ENCODE results near the gene NAT10.

The NAT10 gene

DNA sequence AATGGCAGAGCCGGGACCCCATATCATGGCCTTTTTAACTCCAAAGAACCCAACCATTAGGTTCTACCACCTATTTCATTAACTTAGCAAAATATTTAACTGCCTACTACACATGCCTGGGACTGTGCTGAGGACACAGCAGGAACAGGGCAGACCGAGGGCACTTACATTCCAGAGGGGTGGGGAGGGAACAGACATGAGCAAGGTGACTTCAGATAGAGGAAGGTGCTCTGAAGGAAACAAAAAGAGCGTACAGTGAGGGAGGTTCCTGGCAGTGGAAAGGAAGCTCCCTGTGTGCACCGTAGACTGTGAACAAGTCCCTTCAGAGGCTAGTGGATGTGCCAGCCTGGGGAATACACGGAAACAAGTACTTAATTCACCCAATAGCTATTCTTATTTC lies 82.8 kb downstream of the NAT10 start:
- no peak overlapping the region for H3K27ac ChIP-seq (ENCODE audit: low read depth, low read length)
- H3K9ac ChIP-seq (ENCODE audit: low read length): no peak overlapping the region
- H3K4me2 ChIP-seq (ENCODE audit: low read depth, low read length, poor library complexity, severe bottlenecking): no peak overlapping the region
- no peaks in the 10 kb centered on the region for H3K27me3 ChIP-seq (ENCODE audit: low read length)
- no peaks in the 10 kb centered on the region for H3K9me3 ChIP-seq (ENCODE audit: insufficient read depth, low read length)
- H3K36me3 ChIP-seq (ENCODE audit: low read length): no peaks in the 10 kb centered on the region
- no peak overlapping the region for H3K4me3 ChIP-seq (ENCODE audit: insufficient read depth, low read length, poor library complexity, severe bottlenecking)
- no peaks in the 10 kb centered on the region for H3F3A ChIP-seq (ENCODE audit: insufficient read depth)
- H4K20me1 ChIP-seq (ENCODE audit: low read depth, low read length): no peaks in the 10 kb centered on the region
- H3K79me2 ChIP-seq (ENCODE audit: insufficient read depth, low read length): no peaks in the 10 kb centered on the region
- TF ChIP-seq EZH2phosphoT487 (conservative IDR thresholded peaks at IDR 0.05; ENCODE audit: low read length): no peak
- TF ChIP-seq, protein P1, sequence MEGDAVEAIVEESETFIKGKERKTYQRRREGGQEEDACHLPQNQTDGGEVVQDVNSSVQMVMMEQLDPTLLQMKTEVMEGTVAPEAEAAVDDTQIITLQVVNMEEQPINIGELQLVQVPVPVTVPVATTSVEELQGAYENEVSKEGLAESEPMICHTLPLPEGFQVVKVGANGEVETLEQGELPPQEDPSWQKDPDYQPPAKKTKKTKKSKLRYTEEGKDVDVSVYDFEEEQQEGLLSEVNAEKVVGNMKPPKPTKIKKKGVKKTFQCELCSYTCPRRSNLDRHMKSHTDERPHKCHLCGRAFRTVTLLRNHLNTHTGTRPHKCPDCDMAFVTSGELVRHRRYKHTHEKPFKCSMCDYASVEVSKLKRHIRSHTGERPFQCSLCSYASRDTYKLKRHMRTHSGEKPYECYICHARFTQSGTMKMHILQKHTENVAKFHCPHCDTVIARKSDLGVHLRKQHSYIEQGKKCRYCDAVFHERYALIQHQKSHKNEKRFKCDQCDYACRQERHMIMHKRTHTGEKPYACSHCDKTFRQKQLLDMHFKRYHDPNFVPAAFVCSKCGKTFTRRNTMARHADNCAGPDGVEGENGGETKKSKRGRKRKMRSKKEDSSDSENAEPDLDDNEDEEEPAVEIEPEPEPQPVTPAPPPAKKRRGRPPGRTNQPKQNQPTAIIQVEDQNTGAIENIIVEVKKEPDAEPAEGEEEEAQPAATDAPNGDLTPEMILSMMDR (IDR thresholded peaks at IDR 0.05; ENCODE audit: insufficient read depth, low read length, poor library complexity, severe bottlenecking): no peak
- no peaks in the 10 kb centered on the region for H3K9me2 ChIP-seq (replicated peaks; ENCODE audit: insufficient read depth, low read length)
- H2AFZ ChIP-seq (ENCODE audit: low read depth, low read length, severe bottlenecking): no peak overlapping the region

DNA sequence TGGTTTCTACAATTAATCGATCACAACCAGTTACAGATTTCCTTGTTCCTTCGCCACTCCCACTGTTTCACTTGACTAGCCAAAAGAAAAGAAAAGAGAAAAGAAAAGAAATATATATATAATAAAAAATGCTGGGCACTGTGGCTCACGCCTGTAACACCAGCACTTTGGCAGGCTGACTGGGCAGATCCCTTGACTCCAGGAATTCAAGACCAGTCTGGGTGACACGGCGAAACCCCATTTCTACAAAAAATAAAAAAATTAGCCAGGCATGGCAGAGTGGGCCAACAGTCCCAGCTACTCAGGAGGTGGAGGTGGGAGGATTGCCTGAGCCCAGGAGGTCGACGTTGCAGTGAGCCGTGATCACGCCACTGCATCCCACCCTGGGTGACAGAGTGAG lies 83.8 kb downstream of the NAT10 start:
- Histone ChIP-seq H2AFZ (ENCODE audit: low read depth, low read length, severe bottlenecking) (no peak overlapping the region), H3K9me2 (replicated peaks; ENCODE audit: insufficient read depth, low read length) (no peaks in the 10 kb centered on the region), H3K4me3 (ENCODE audit: insufficient read depth, low read length, poor library complexity, severe bottlenecking) (no peak overlapping the region), H3K4me2 (ENCODE audit: low read depth, low read length, poor library complexity, severe bottlenecking) (no peak overlapping the region), H3K27ac (ENCODE audit: low read depth, low read length) (no peak overlapping the region), H4K20me1 (ENCODE audit: low read depth, low read length) (no peaks in the 10 kb centered on the region), H3K27me3 (ENCODE audit: low read length) (no peaks in the 10 kb centered on the region), H3F3A (ENCODE audit: insufficient read depth) (no peaks in the 10 kb centered on the region), H3K9me3 (ENCODE audit: insufficient read depth, low read length) (no peaks in the 10 kb centered on the region), H3K79me2 (ENCODE audit: insufficient read depth, low read length) (no peaks in the 10 kb centered on the region), H3K9ac (ENCODE audit: low read length) (no peak overlapping the region), H3K36me3 (ENCODE audit: low read length) (no peaks in the 10 kb centered on the region)
- TF ChIP-seq, protein P1 (IDR thresholded peaks at IDR 0.05; ENCODE audit: insufficient read depth, low read length, poor library complexity, severe bottlenecking): no peak
- no peak for TF ChIP-seq EZH2phosphoT487 (conservative IDR thresholded peaks at IDR 0.05; ENCODE audit: low read length)

DNA sequence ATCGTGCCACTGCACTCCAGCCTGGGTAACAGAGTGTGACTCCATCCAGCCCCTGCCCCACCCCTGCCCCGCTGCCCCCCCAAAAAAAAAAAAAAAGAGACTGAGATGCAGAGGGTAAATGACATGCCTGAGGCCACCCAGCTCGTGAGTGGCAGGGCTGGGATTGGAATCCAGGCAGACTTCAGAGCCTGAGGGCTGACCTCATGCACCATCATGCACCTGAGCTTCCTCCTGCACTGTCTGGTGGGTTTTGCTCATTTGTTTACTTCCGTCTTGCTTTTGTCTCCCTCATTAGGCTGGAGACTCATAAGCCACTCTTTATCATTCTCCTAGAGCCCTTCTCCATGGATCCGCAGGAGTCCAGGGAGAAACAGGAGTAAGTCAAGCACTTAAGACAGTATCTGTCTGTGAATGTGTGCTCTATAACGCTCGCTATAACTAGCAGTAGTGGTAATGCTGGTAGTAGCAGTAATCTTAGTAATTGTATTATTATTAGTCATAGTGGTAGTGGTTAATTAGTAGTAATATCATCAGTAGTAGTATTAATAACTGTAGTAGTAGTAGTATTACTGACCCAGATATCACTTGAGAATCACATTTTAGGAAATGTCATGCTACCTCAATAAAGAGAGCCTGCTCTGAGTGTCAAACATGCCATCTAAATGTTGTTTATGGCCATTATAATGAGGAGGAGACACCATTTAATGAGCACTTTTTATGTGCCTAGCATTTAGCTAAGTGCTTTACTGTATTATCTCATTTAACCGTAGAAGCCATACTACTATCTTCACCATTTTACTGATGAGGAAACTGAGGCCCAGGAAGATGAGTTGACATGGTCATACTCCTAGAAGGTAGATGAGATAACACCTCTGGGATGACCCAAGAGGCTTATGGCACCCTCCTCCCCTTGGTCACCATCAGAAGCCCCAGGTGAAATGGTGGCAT lies 85.0 kb downstream of the NAT10 start:
- no peak overlapping the region for H2AFZ ChIP-seq (ENCODE audit: low read depth, low read length, severe bottlenecking)
- no peak overlapping the region for H3K9ac ChIP-seq (ENCODE audit: low read length)
- no peak overlapping the region for H3K27ac ChIP-seq (ENCODE audit: low read depth, low read length)
- no peaks in the 10 kb centered on the region for H3K9me2 ChIP-seq (replicated peaks; ENCODE audit: insufficient read depth, low read length)
- TF ChIP-seq, protein P1 (IDR thresholded peaks at IDR 0.05; ENCODE audit: insufficient read depth, low read length, poor library complexity, severe bottlenecking): no peak
- TF ChIP-seq EZH2phosphoT487 (conservative IDR thresholded peaks at IDR 0.05; ENCODE audit: low read length): no peak
- H3K79me2 ChIP-seq (ENCODE audit: insufficient read depth, low read length): no peaks in the 10 kb centered on the region
- no peak overlapping the region for H3K4me3 ChIP-seq (ENCODE audit: insufficient read depth, low read length, poor library complexity, severe bottlenecking)
- no peaks in the 10 kb centered on the region for H3K36me3 ChIP-seq (ENCODE audit: low read length)
- no peaks in the 10 kb centered on the region for H3K27me3 ChIP-seq (ENCODE audit: low read length)
- no peak overlapping the region for H3K4me2 ChIP-seq (ENCODE audit: low read depth, low read length, poor library complexity, severe bottlenecking)
- H3F3A ChIP-seq (ENCODE audit: insufficient read depth): no peaks in the 10 kb centered on the region
- H3K9me3 ChIP-seq (ENCODE audit: insufficient read depth, low read length): no peaks in the 10 kb centered on the region
- no peaks in the 10 kb centered on the region for H4K20me1 ChIP-seq (ENCODE audit: low read depth, low read length)
